ENCODE data around the gene DMKN.

DMKN gene

DNA sequence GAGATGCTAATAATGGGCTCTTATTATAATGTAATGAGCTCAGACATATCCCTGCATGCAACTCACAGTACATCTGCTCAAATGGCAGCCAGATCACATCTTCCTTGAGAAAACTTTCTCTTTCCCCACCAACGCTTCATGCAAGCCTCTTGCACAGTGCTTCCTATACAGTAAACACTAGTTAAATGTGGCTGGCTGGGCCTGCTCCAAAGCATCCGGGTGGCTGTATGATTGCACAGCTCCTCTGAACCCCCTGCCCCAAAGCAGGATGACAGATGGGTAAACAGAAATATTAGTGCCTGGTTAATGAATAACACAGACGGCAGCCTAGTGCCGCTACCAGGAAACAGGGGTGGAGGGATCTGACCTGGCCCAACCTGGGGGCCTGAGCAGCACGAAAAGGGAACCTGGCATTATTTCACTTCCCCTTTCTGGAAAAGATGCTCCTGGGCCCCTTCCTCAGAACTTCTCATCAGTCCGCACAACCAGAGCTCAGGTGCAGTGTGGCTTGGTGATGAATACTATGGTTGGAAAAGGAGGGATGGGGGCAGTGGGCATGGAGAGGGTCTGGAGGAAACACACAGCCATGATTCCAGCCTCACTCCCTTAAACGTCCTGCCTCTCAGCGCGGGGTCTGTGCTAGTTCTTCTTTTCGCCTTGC, 54.6 kb downstream of the DMKN start:
- DNase-seq: no peak

DNA sequence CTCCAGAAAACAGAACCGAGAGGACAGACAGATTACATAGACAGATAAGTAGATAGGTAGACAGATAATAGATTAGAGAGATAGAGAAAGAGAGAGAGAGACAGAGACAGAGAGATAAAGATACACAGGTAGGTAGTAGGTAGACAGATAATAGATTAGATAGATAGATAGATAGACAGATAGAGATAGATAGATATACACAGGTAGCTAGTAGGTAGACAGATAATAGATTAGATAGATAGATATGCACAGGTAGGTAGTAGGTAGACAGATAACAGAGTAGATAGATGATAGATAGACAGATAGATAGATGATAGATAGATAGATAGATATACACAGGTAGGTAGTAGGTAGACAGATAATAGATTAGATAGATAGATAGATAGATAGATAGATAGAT, 55.3 kb downstream of the DMKN start:
- no peak for DNase-seq

DNA sequence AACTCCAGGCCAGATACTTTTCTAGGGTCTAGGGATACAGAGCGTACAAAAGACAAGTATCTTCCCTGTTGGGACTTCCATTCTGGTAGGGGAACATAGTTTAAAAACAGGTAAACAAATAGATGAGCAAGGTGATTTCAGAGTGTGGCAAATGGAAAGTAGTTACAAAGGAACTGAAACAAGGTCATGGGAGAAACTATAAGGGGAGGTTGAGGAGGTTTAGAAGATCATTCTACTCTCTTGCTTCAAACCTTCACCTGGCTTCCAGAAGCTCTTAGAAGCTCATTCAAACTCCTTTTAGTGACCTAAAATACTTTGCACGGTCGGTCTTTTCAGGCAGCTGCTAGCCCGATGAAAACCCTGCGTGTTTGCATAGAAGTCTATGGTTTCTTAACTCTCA, 56.3 kb downstream of the DMKN start:
- DNase-seq: no peak

DNA sequence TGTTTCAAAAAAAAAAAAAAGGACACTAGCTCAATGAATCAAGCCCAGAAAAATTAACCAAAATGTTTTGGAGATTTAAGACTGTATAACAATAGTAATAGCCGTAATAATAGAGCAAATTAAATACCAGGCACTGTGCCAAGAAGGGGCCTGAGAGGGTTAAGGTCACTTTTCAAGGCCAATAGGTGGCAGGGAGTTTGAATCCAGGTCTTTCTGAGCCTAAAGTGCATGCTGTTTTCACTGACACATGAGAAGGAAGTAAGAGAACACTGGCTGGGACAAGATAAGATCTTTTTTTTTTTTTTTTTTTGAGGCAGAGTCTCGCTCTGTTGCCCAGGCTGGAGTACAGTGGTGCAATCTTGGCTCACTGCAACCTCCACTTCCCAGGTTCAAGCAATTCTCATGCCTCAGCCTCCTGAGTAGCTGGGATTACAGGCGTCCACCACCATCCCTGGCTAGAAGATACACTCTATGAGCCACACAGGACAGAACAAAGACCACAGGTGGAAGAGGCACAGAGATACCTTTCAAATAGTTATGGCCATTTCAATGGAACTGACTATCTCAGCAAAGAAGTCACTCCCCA, 57.7 kb downstream of the DMKN start:
- DNase-seq: no peak

DNA sequence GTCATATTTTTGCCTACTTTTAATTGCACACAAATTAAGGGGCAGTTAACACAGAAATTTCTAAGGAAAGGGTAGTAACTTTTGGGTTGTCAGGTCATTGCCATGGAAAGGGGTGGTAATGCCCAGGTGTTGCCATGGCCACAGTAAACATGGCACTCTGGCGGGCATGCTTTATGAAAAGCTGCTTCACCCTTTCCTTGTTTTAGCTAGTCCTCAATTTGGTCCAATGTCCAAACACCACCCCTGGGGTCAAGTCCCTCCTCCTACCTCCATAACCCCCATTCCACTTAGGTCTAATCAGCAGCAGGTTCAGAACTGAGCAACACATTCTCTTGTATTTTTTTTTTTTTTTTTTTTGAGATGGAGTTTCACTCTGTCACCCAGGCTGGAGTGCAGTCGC, 58.8 kb downstream of the DMKN start:
- DNase-seq: no peak

DNA sequence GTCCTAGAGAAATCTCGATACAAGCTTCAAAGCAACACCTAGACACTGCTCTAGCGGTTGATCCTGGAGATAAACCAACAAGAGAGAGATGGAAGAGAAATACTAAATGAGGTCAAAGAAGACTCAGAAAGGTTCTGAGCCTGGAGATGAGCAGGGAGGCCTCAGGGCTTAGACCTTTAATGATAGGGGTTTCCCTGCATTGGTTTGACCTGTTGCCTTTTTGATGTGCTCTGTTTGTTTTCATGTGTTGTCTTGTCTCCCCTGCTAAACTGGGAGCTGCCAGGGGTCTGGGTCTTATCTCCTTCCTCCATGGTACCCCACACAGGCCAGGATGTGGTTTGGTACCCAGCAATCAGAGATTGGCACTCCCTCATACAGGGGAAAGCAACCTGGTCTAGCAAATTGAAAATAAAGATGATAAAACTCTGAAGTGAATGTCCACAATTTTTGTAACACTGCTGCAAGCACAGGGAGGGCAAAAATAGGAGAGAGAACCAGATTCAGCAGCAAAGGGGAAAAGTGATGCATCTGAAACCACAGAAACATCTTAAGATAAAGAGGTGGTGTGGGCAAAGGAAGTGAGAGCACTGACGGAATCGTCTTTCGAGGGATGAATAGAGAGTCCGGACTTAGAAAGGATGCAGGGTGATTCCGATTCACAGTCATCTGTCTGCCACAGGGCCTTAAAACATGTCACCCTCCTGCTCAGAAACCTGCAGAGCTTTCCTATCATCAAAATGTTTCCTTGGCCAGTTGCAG, 61.9 kb downstream of the DMKN start:
- DNase-seq: no peak

DNA sequence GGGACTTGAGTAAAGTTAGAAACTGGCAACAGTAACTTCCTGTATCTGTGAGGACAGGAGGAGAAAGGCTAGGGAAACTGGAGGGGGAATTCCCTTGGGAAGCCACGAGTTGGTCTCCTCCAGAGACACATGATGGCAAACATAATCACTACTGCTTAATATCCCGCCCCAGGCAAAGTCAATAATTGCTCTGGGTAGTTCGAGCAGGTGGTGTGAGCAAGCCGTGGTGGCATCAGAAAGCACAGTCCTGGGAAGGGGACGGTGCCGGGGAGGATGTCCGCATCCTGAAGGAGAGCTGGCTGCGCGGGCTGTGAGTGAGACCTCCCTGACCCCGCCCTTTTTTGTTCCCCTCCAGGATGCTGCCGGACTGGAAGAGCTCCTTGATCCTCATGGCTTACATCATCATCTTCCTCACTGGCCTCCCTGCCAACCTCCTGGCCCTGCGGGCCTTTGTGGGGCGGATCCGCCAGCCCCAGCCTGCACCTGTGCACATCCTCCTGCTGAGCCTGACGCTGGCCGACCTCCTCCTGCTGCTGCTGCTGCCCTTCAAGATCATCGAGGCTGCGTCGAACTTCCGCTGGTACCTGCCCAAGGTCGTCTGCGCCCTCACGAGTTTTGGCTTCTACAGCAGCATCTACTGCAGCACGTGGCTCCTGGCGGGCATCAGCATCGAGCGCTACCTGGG, 63.9 kb downstream of the DMKN start:
- DNase-seq: peak; percentile 48

DNA sequence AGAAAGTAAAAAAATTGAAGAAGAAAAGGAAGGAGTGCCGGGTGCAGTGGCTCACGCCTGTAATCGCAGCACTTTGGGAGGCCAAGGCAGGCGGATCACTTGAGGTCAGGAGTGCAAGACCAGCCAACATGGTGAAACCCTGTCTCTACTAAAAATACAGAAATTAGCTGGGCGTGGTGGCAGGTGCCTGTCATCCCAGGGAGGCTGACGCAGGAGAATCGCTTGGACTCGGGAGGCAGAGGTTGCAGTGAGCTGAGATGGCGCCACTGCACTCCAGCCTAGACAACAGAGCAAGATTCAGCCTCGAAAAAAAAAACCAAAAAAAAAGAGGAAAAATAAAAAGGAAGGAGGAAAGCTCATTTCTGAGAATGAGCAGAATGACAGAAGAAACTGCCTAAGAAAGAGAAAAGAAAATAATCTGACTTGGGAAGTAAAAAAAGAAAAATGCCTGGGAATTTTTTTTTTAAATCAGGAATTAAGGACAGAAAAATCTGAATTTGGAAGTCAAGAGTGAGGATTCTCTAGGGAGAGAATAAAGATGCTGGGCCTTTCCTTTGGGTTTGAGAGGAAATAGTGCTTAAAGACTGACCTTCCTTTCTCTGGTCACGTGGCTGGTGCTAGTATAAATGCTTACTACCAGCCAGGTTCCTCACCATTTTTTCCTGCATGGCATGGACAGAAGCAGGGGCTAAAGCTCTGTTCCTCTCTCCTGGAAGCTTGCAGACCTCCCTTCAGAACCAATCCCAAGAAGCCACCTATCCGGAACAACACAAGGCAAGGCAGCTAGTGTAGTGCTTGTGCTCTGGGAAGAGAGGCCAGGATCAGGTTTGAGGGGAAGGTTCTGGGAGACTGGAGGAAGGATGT, 65.6 kb downstream of the DMKN start, which contains the start of gene FFAR2:
Gene FFAR2 (plus strand): TSS at position 652 of the 864 bp plus-strand sequence. CDS start 1,458 bp downstream, outside the sequence.
- no peak for DNase-seq

All from COR-L47 (cell line).